GM12878 (cell line): ENCODE measurements around the gene YWHAG. TPM values are rescaled to one million over a fixed set of nuclear protein-coding genes. Genes with fewer than 3 reads are reported as not detected.

ENCODE experiments used
- ATF3 ChIP-seq: IDR thresholded peaks from 2 replicates; pipeline ENCODE4 v1.6.1; 2011; ENCODE audit warnings: low read depth, mild to moderate bottlenecking, low read length, moderate library complexity, borderline replicate concordance; ENCODE audit errors: extremely low read depth
- ATF7 ChIP-seq: fragments of 450-650 bp; IDR thresholded peaks from 2 replicates; pipeline ENCODE4 v1.6.1; 2016; ENCODE audit warnings: low read depth, mild to moderate bottlenecking
- BRCA1 ChIP-seq: IDR thresholded peaks from 2 replicates; pipeline ENCODE4 v1.6.1; 2011; ENCODE audit warnings: low read depth, low read length, improper control_type of control experiment
- FOXM1 ChIP-seq: IDR thresholded peaks from 2 replicates; pipeline ENCODE4 v1.6.1; 2012; ENCODE audit warnings: low read depth, mild to moderate bottlenecking, inconsistent platforms, low read length, moderate library complexity
- HCFC1 ChIP-seq: fragments of 150-350 bp; IDR thresholded peaks from 2 replicates; pipeline ENCODE4 v1.6.1; 2014; ENCODE audit warnings: low read length
- HDGF ChIP-seq: fragments of 450-650 bp; IDR thresholded peaks from 2 replicates; pipeline ENCODE4 v1.6.1; 2016; ENCODE audit warnings: antibody characterized with exemption
- IKZF2 ChIP-seq, 2 experiments: fragments of 450-650 bp; IDR thresholded peaks; 2 replicates each; pipeline ENCODE4 v1.6.1; 2017; ENCODE audit warnings: mild to moderate bottlenecking in 2 of 2, moderate library complexity in 2 of 2
- KLF5 ChIP-seq: fragments of 450-650 bp; IDR thresholded peaks from 2 replicates; pipeline ENCODE4 v1.6.1; 2014; ENCODE audit warnings: mild to moderate bottlenecking; ENCODE audit not compliant: partially characterized antibody
- MTA2 ChIP-seq: fragments of 450-650 bp; IDR thresholded peaks from 2 replicates; pipeline ENCODE4 v1.6.1; 2016; ENCODE audit warnings: low read depth, mild to moderate bottlenecking, moderate library complexity
- MXI1 ChIP-seq: fragments of 150-350 bp; IDR thresholded peaks from 2 replicates; pipeline ENCODE4 v1.6.1; 2011; ENCODE audit warnings: low read depth, mild to moderate bottlenecking, inconsistent platforms, low read length, improper control_type of control experiment
- NFIC ChIP-seq: IDR thresholded peaks from 2 replicates; pipeline ENCODE4 v1.6.1; 2012; ENCODE audit warnings: low read depth, mild to moderate bottlenecking, inconsistent platforms, low read length, moderate library complexity
- RELA ChIP-seq: fragments of 450-650 bp; IDR thresholded peaks from 2 replicates; pipeline ENCODE4 v1.8.0; 2014; ENCODE audit warnings: borderline replicate concordance; ENCODE audit not compliant: partially characterized antibody
- SIN3A ChIP-seq: IDR thresholded peaks from 2 replicates; pipeline ENCODE4 v1.6.1; 2012; ENCODE audit warnings: low read depth, low read length, improper control_type of control experiment
- SKIL ChIP-seq: fragments of 450-650 bp; IDR thresholded peaks from 2 replicates; pipeline ENCODE4 v1.6.1; 2017; ENCODE audit warnings: mild to moderate bottlenecking, low read depth, inconsistent platforms; ENCODE audit not compliant: poor library complexity, severe bottlenecking
- SMARCA5 ChIP-seq: fragments of 450-650 bp; IDR thresholded peaks from 2 replicates; pipeline ENCODE4 v1.6.1; 2017; ENCODE audit warnings: mild to moderate bottlenecking
- WRNIP1 ChIP-seq: IDR thresholded peaks from 2 replicates; pipeline ENCODE4 v1.6.1; 2011; ENCODE audit warnings: low read depth, low read length, improper control_type of control experiment, borderline replicate concordance
- ZBTB4 ChIP-seq: fragments of 450-650 bp; formaldehyde crosslinking; IDR thresholded peaks from 2 replicates; pipeline ENCODE4 v1.4.0; 2022; ENCODE audit warnings: mild to moderate bottlenecking, moderate library complexity
- ZNF207 ChIP-seq: fragments of 450-650 bp; IDR thresholded peaks from 2 replicates; pipeline ENCODE4 v1.6.1; 2014; ENCODE audit warnings: antibody characterized with exemption, mild to moderate bottlenecking, borderline replicate concordance
- ZNF24 ChIP-seq: fragments of 450-650 bp; IDR thresholded peaks from 2 replicates; pipeline ENCODE4 v1.6.1; 2017; ENCODE audit warnings: antibody characterized with exemption, mild to moderate bottlenecking
- polyA plus RNA-seq, 11 experiments: library from polyadenylated mRNA; depleted of rRNA in 4 of 11; unstranded in 6 of 11; stranded (reverse) in 5 of 11; fragments of >200 nt; fragmentation: Nextera tagmentation in 4 of 11; fragmentation: Illumina TruSeq in 1 of 11; extraction: Ambion mirVana in 4 of 11; extraction: Trizol in 1 of 11; gene quantifications; 1 replicate in 1 of 11; 2 replicates in 10 of 11; pipeline versions ENCODE4 v1.2.1 to v1.2.3, GENCODE V29; 2011 to 2016; ENCODE audit warnings: inconsistent platforms in 2 of 11, missing spikeins in 2 of 11, low read depth in 1 of 11
- total RNA-seq, 4 experiments: library from RNA; depleted of rRNA in 3 of 4; stranded (reverse); fragments of >200 nt in 3 of 4; fragmentation: Illumina TruSeq in 1 of 4; extraction: Trizol in 1 of 4; gene quantifications; 2 replicates each; pipeline versions ENCODE4 v1.2.1 to v1.2.3, GENCODE V29; 2013 to 2021
- TF ChIP-seq, protein P1 (sequence below): fragments of 450-650 bp; IDR thresholded peaks from 2 replicates; pipeline ENCODE4 v1.6.1; 2016; ENCODE audit warnings: mild to moderate bottlenecking
- TF ChIP-seq, protein P2 (sequence below): IDR thresholded peaks from 2 replicates; pipeline ENCODE4 v1.6.1; 2011; ENCODE audit warnings: low read depth, low read length, improper control_type of control experiment, borderline replicate concordance
- TF ChIP-seq, protein P3 (sequence below): IDR thresholded peaks from 2 replicates; pipeline ENCODE4 v1.6.1; 2012; ENCODE audit warnings: low read depth, low read length, improper control_type of control experiment

Gene YWHAG
- total and polyA plus RNA-seq, 10 of the 15 experiments (the other 5 are each of a cell fraction or from before 2014, with no cell fraction given) = 20.2 to 157 (median 41.3) TPM

GRCh38 chr7:76314042-76314721, 44.6 kb downstream of the YWHAG start (continued):
- TF ChIP-seq, protein P1, sequence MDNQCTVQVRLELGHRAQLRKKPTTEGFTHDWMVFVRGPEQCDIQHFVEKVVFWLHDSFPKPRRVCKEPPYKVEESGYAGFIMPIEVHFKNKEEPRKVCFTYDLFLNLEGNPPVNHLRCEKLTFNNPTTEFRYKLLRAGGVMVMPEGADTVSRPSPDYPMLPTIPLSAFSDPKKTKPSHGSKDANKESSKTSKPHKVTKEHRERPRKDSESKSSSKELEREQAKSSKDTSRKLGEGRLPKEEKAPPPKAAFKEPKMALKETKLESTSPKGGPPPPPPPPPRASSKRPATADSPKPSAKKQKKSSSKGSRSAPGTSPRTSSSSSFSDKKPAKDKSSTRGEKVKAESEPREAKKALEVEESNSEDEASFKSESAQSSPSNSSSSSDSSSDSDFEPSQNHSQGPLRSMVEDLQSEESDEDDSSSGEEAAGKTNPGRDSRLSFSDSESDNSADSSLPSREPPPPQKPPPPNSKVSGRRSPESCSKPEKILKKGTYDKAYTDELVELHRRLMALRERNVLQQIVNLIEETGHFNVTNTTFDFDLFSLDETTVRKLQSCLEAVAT = 0 out of 2 replicates have a peak, but pooled peaks have one; percentile 32
- TF ChIP-seq FOXM1 (peak; percentile 78), ATF7 (0 out of 2 replicates have a peak, but pooled peaks have one; percentile 20), ATF3 (peak; percentile 28; the same call in 1 of the 2 replicates), BRCA1 (no peak; the same call in 1 of the 2 replicates), KLF5 (no peak), MTA2 (no peak), ZNF24 (no peak), IKZF2 (IDR thresholded peaks at IDR 0.05) (peak; percentile 50 to 63; a peak in 2 of 4 replicates), SMARCA5 (peak; percentile 99), WRNIP1 (0 out of 2 replicates have a peak, but pooled peaks have one; percentile 48), HCFC1 (peak; percentile 50), RELA (peak; percentile 88), HDGF (peak; percentile 25; the same call in 1 of the 2 replicates), ZBTB4 (CRISPR knock-in tag) (no peak), ZNF207 (peak; percentile 92), MXI1 (peak; percentile 66; the same call in 1 of the 2 replicates), NFIC (no peak), SKIL (peak; percentile 64), SIN3A (no peak)
- TF ChIP-seq, protein P2, sequence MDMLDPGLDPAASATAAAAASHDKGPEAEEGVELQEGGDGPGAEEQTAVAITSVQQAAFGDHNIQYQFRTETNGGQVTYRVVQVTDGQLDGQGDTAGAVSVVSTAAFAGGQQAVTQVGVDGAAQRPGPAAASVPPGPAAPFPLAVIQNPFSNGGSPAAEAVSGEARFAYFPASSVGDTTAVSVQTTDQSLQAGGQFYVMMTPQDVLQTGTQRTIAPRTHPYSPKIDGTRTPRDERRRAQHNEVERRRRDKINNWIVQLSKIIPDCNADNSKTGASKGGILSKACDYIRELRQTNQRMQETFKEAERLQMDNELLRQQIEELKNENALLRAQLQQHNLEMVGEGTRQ = no peak
- TF ChIP-seq, protein P3, sequence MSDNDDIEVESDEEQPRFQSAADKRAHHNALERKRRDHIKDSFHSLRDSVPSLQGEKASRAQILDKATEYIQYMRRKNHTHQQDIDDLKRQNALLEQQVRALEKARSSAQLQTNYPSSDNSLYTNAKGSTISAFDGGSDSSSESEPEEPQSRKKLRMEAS = no peak
